Kidney (tissue), 14 donors: Measurements from ENCODE around the gene KRTAP1-3. TPM values are rescaled to one million over a fixed set of nuclear protein-coding genes. Genes with fewer than 3 reads are reported as not detected.
"Not testable (repeated sequence)": the region's sequence is repeated elsewhere in the genome, so short reads cannot be mapped to it uniquely, and the experiment has no call there.

ENCODE experiments used
- DNase-seq, 5 donors: peaks; one replicate each; pipeline ENCODE4 v3.0.0-alpha.2; 2013 to 2020
- FAIRE-seq: peaks from 2 replicates; lab custom pipeline; 2012; peaks lifted over from hg19 to GRCh38; lab: Jason Lieb, UNC
- H3K27ac ChIP-seq, 2 donors: one replicate each; pipeline ENCODE4 v1.7.0; 2013; ENCODE audit warnings: low read depth in 2 of 2, low read length in 2 of 2, inconsistent platforms in 1 of 2
- H3K27me3 ChIP-seq: one replicate; pipeline ENCODE4 v1.7.1; 2013; ENCODE audit warnings: low read length, inconsistent platforms; ENCODE audit not compliant: control insufficient read depth, insufficient read depth
- H3K36me3 ChIP-seq, 3 donors: one replicate each; pipeline versions ENCODE4 v1.7.0 to v1.7.1; 2013; ENCODE audit warnings: low read length in 3 of 3, control low read depth in 1 of 3, inconsistent platforms in 1 of 3; ENCODE audit not compliant: insufficient read depth in 3 of 3, control insufficient read depth in 2 of 3
- H3K4me1 ChIP-seq, 3 donors: one replicate each; pipeline versions ENCODE4 v1.7.0 to v1.7.1; 2013; ENCODE audit warnings: low read length in 3 of 3, inconsistent platforms in 1 of 3, low read depth in 1 of 3; ENCODE audit not compliant: control insufficient read depth in 2 of 3, insufficient read depth in 2 of 3
- H3K4me3 ChIP-seq, 3 donors: one replicate each; pipeline versions ENCODE4 v1.7.0 to v1.8.1; 2013; ENCODE audit warnings: low read length in 3 of 3, control low read depth in 1 of 3, inconsistent platforms in 1 of 3
- H3K9ac ChIP-seq, 3 donors: one replicate each; pipeline versions ENCODE4 v1.7.0 to v1.7.1; 2013; ENCODE audit warnings: low read length in 3 of 3, control low read depth in 1 of 3, inconsistent platforms in 1 of 3
- H3K9me3 ChIP-seq, 3 donors: one replicate each; pipeline versions ENCODE4 v1.7.0 to v1.7.1; 2013; ENCODE audit warnings: low read length in 3 of 3, control low read depth in 1 of 3, inconsistent platforms in 1 of 3; ENCODE audit not compliant: control insufficient read depth in 2 of 3, insufficient read depth in 1 of 3
- intact Hi-C: fragments of 100-400 bp; cut with DNase I; formaldehyde crosslinking; loops from one replicate; pipeline ENCODE4 v1.11.1; 2022
- polyA plus RNA-seq: library from polyadenylated mRNA; stranded (reverse); fragments of 350-450 nt; fragmentation: Illumina TruSeq; extraction: RNeasy Lipid Tissue Mini Kit (QIAGEN cat#74804); gene quantifications from one replicate; pipeline ENCODE4 v1.2.3, GENCODE V29; 2014; ENCODE audit warnings: low read depth, low replicate concordance; ENCODE audit not compliant: insufficient read depth
- total RNA-seq: library from RNA; stranded (reverse); fragmentation: NEBNext Ultra II Directional; extraction: Animal tissue kit (Norgen Biotek cat#: 25700); gene quantifications from one replicate; pipeline ENCODE4 v1.2.1, GENCODE V29; 2021
- TF ChIP-seq, protein P1 (sequence below): IDR thresholded peaks from 3 replicates; pipeline ENCODE4 v1.5.1; 2012; ENCODE audit warnings: mild to moderate bottlenecking, moderate library complexity, borderline replicate concordance; ENCODE audit not compliant: insufficient read depth; ENCODE audit errors: extremely low read depth
- donor health status: control.
- donor health status: control.
- donor health status: control.
- donor health status: control.
- donor health status: control.
- donor health status: DM: yes; HTN: yes; CAD: no.
- donor health status: Normal renal cell carcinoma (clear cell type).

The KRTAP1-3 gene
- total and polyA plus RNA-seq, 2 donors from 2014 or later = not detected

DNA sequence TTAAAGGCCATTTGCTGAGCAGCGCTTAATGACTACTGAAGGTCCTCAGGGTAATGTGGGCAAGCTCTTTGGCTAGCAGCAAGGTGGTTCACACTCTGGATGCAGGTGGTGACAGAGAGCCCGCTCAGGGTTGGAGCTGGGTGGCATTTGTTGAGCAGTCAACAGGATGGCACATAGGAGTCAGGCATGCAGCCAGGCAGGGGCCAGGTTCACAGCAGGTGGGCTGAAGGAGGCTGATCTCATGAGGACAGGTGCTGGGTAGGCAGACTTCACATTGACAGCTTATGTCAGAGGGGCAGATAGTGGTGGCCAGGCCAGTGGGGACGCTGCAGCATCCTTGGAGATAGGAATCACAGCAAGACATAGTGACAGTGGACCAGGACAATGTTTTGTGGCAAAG is 30.3 kb downstream of the KRTAP1-3 start:
- Histone ChIP-seq H3K36me3 (no peaks in the 10 kb centered on the region), H3K4me1 (no peaks in the 10 kb centered on the region), H3K9me3 (no peaks in the 10 kb centered on the region), H3K27ac (no peak overlapping the region), H3K27me3 (no peaks in the 10 kb centered on the region), H3K4me3 (no peak overlapping the region), H3K9ac (no peak overlapping the region)
- DNase-seq (no peak), FAIRE-seq (no peak)
- TF ChIP-seq, protein P1, sequence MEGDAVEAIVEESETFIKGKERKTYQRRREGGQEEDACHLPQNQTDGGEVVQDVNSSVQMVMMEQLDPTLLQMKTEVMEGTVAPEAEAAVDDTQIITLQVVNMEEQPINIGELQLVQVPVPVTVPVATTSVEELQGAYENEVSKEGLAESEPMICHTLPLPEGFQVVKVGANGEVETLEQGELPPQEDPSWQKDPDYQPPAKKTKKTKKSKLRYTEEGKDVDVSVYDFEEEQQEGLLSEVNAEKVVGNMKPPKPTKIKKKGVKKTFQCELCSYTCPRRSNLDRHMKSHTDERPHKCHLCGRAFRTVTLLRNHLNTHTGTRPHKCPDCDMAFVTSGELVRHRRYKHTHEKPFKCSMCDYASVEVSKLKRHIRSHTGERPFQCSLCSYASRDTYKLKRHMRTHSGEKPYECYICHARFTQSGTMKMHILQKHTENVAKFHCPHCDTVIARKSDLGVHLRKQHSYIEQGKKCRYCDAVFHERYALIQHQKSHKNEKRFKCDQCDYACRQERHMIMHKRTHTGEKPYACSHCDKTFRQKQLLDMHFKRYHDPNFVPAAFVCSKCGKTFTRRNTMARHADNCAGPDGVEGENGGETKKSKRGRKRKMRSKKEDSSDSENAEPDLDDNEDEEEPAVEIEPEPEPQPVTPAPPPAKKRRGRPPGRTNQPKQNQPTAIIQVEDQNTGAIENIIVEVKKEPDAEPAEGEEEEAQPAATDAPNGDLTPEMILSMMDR = no peak
- intact Hi-C loops = no loop called here

DNA sequence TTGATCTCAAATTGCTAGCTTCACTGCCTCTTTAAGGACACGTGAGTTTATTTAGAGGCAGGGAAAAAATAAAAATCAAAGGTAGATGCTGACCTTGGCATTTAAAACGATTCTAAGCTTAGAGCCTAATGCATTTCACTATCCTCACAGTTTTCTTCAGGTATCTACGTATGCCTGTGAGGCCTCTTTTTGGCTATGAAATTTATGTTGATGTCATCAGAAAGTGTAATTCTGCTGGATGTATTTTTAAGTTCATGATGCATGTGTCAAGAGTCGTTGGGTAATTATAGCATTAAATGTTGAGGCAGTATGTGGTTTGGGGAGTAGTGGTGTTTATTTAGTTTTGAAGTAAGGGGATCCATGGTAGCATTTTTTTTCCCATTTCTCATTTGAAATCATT is 30.7 kb downstream of the KRTAP1-3 start:
- no peak for DNase-seq
- Histone ChIP-seq H3K36me3 (no peaks in the 10 kb centered on the region), H3K27me3 (no peaks in the 10 kb centered on the region), H3K27ac (no peak overlapping the region), H3K9me3 (no peaks in the 10 kb centered on the region), H3K4me1 (no peaks in the 10 kb centered on the region), H3K4me3 (no peak overlapping the region), H3K9ac (no peak overlapping the region)
- intact Hi-C loops = no loop called here
- TF ChIP-seq, protein P1 = no peak
- no peak for FAIRE-seq

DNA sequence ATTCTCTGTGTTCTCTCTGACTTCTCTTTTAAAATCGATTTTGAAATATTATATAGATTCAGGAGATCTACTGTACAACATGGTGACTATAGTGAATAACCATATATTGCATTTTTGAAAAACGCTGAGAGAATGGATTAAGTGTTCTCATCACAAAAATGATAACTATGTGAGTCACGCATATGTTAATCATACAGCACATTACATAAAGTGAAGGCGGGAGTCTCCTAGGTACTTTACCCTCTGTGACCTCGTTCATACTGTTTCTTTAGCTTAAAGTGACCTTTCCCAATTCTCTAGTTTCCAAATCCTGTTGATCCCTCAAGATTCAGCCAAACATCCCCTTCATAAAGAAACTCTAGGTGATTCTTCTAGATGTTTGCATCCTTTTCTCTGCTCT is 31.9 kb downstream of the KRTAP1-3 start:
- Histone ChIP-seq H3K9me3 (no peaks in the 10 kb centered on the region), H3K36me3 (no peaks in the 10 kb centered on the region), H3K27me3 (no peaks in the 10 kb centered on the region), H3K4me1 (no peaks in the 10 kb centered on the region), H3K9ac (no peak overlapping the region), H3K4me3 (no peak overlapping the region), H3K27ac (no peak overlapping the region)
- DNase-seq (no peak), FAIRE-seq (no peak)
- intact Hi-C loops = no loop called here
- TF ChIP-seq, protein P1 = no peak

DNA sequence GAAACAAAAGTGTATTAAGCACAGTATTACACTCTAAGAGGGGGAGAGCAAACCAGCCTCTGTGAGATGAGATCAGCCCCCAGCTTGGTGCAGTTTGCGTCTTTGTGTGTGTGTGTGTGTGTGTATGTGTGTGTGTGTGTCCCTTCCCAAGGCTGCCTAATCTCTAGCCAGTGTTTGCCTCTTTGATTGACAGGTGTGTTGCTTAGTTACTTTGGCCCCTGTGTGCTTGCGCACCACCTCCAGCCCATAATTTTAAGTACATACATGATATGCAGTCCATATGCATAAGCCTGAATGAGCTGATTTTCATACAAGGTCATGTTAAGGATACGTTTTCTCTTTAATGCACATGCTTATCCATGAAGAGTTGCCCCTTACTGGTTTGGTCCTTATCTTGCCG is 32.9 kb downstream of the KRTAP1-3 start:
- Histone ChIP-seq H3K4me1 (no peaks in the 10 kb centered on the region), H3K9ac (no peak overlapping the region), H3K9me3 (no peaks in the 10 kb centered on the region), H3K36me3 (no peaks in the 10 kb centered on the region), H3K27me3 (no peaks in the 10 kb centered on the region), H3K27ac (no peak overlapping the region), H3K4me3 (no peak overlapping the region)
- TF ChIP-seq, protein P1 = no peak
- intact Hi-C loops = no loop called here
- no peak for FAIRE-seq
- DNase-seq = no peak

DNA sequence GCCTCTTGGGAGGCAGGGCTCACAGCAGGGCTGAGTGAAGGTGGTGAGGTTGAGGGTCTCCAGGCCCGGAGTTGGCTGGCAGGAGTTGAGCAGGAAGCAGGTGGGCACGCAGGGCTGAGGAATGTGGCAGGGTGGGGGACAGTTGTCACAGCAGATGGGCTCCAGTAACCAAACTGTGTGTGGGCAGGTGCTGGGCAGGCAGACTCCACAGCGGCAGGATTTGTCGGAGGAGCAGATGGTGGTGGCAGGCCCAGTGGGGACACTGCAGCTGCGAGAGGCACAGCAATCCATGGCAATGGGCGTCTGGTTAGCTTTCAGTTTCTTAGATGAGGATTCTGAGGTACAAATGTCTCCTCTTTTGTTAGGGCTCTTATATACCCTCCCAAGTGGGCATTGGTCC is 35.1 kb downstream of the KRTAP1-3 start, which contains the start of gene KRTAP3-2:
KRTAP3-2 (minus strand) TSS at position 344 of the 400 bp plus-strand sequence; CDS start at position 291, 53 bp downstream.
- DNase-seq = not testable (repeated sequence)

More for the DNA sequence above, 35.1 kb downstream of the KRTAP1-3 start, which contains the start of gene KRTAP3-2:
- H3K4me1 ChIP-seq, H3K27ac ChIP-seq, H3K36me3 ChIP-seq, H3K27me3 ChIP-seq, H3K4me3 ChIP-seq, FAIRE-seq, H3K9me3 ChIP-seq, H3K9ac ChIP-seq, intact Hi-C loops: not testable (repeated sequence)
